ENCODE data around the gene LARP1.
A peak's percentile ranks its signal among the peaks of the same experiment; 100 is the strongest.

Gene LARP1

GRCh38 chr5:154858297-154858971, 103.3 kb downstream of the LARP1 start, which contains the start of gene CNOT8:
Gene CNOT8, plus strand, starts transcription at chr5:154858627. Its CDS starts 4,652 bp downstream, at chr5:154863279.
- H2AK5ac ChIP-seq (ENCODE audit: low read depth, low read length): no peak within 1 kb of the TSS
- no peak within 1 kb of the TSS for H4K8ac ChIP-seq (ENCODE audit: low read depth, low read length)
- peak within 1 kb of the TSS; percentile 93 for H3K9ac ChIP-seq (ENCODE audit: low read depth, low read length, poor library complexity)
- H2BK12ac ChIP-seq (ENCODE audit: low read length): no peak within 1 kb of the TSS
- WGBS, 2 donors (ENCODE audit: extremely low coverage in 2 of 2, insufficient read length in 2 of 2, insufficient replicate concordance in 1 of 2): no CpG with 5 or more reads among the region's 65 CpGs
- peak within 1 kb of the TSS; percentile 95 for H3K18ac ChIP-seq (ENCODE audit: low read length)
- peak within 1 kb of the TSS; percentile 76 for H2BK5ac ChIP-seq (ENCODE audit: low read length)
- H2AFZ ChIP-seq (ENCODE audit: low read length): peak within 1 kb of the TSS; percentile 94
- H3K4ac ChIP-seq (ENCODE audit: low read length): no peak within 1 kb of the TSS
- no peak within 1 kb of the TSS for H2BK120ac ChIP-seq (ENCODE audit: low read depth, low read length)
- no peak within 1 kb of the TSS for H4K91ac ChIP-seq (ENCODE audit: low read depth, low read length, poor library complexity)
- no peaks in the 10 kb centered on the region for H3K79me1 ChIP-seq (ENCODE audit: low read depth, low read length)
- H3K4me2 ChIP-seq (ENCODE audit: insufficient read depth, low read length, poor library complexity, severe bottlenecking): peak within 1 kb of the TSS; percentile 89
- H3K27ac ChIP-seq (replicated peaks; ENCODE audit: low read length): peak within 1 kb of the TSS; percentile 99
- H3K23ac ChIP-seq (ENCODE audit: low read depth, low read length, poor library complexity): peak within 1 kb of the TSS; percentile 97
- peaks cover 3 to 11% of the 10 kb centered on the region in 2 donors for H3K36me3 ChIP-seq (replicated peaks in 1 of 2; ENCODE audit: control insufficient read depth in 2 of 2, insufficient read depth in 2 of 2, low read length in 2 of 2)
- no peak within 1 kb of the TSS for H2BK15ac ChIP-seq (ENCODE audit: low read length)
- H3K27me3 ChIP-seq (ENCODE audit: control insufficient read depth in 3 of 3, insufficient read depth in 3 of 3, low read depth in 1 of 3, low read length in 3 of 3): no peaks in the 10 kb centered on the region
- H3K4me3 ChIP-seq (ENCODE audit: low read length in 2 of 2): peak within 1 kb of the TSS; percentile 68 to 96
- H3K14ac ChIP-seq (ENCODE audit: low read length): peak within 1 kb of the TSS; percentile 83
- H3K9me3 ChIP-seq (replicated peaks in 1 of 2; ENCODE audit: control insufficient read depth in 2 of 2, insufficient read depth in 1 of 2, low read depth in 1 of 2, low read length in 2 of 2): no peaks in the 10 kb centered on the region
- peaks cover 5 to 9% of the 10 kb centered on the region in 2 donors for H3K4me1 ChIP-seq (ENCODE audit: control insufficient read depth in 2 of 2, insufficient read depth in 1 of 2, low read depth in 1 of 2, low read length in 2 of 2)
- peak; percentile 97 for DNase-seq (ENCODE audit: low spot score)

GRCh38 chr5:154858972-154859871, 104.0 kb downstream of the LARP1 start:
- Histone ChIP-seq H3K79me1 (ENCODE audit: low read depth, low read length) (no peaks in the 10 kb centered on the region), H3K23ac (ENCODE audit: low read depth, low read length, poor library complexity) (no peak overlapping the region), H3K9me3 (replicated peaks in 1 of 2; ENCODE audit: control insufficient read depth in 2 of 2, insufficient read depth in 1 of 2, low read depth in 1 of 2, low read length in 2 of 2) (no peaks in the 10 kb centered on the region), H3K27ac (replicated peaks; ENCODE audit: low read length) (peak overlapping the region; percentile 82), H4K8ac (ENCODE audit: low read depth, low read length) (no peak overlapping the region), H3K14ac (ENCODE audit: low read length) (no peak overlapping the region), H3K4me1 (ENCODE audit: control insufficient read depth in 2 of 2, insufficient read depth in 1 of 2, low read depth in 1 of 2, low read length in 2 of 2) (peaks cover 5 to 9% of the 10 kb centered on the region in 2 donors), H3K4me2 (ENCODE audit: insufficient read depth, low read length, poor library complexity, severe bottlenecking) (peak overlapping the region; percentile 63), H3K4ac (ENCODE audit: low read length) (no peak overlapping the region), H3K18ac (ENCODE audit: low read length) (no peak overlapping the region), H3K36me3 (replicated peaks in 1 of 2; ENCODE audit: control insufficient read depth in 2 of 2, insufficient read depth in 2 of 2, low read length in 2 of 2) (peaks cover 5 to 18% of the 10 kb centered on the region in 2 donors), H2BK12ac (ENCODE audit: low read length) (no peak overlapping the region), H3K9ac (ENCODE audit: low read depth, low read length, poor library complexity) (peak overlapping the region; percentile 31), H3K27me3 (ENCODE audit: control insufficient read depth in 3 of 3, insufficient read depth in 3 of 3, low read depth in 1 of 3, low read length in 3 of 3) (no peaks in the 10 kb centered on the region), H2BK5ac (ENCODE audit: low read length) (peak overlapping the region; percentile 76), H2BK15ac (ENCODE audit: low read length) (no peak overlapping the region), H4K91ac (ENCODE audit: low read depth, low read length, poor library complexity) (no peak overlapping the region), H2AFZ (ENCODE audit: low read length) (peak overlapping the region; percentile 94), H2AK5ac (ENCODE audit: low read depth, low read length) (no peak overlapping the region), H3K4me3 (ENCODE audit: low read length in 2 of 2) (peak overlapping the region; percentile 68 to 96), H2BK120ac (ENCODE audit: low read depth, low read length) (no peak overlapping the region)
- WGBS, 2 donors (ENCODE audit: extremely low coverage in 2 of 2, insufficient read length in 2 of 2, insufficient replicate concordance in 1 of 2): no CpG with 5 or more reads among the region's 26 CpGs
- peak; percentile 5 for DNase-seq (ENCODE audit: low spot score)

- no peak overlapping the region for H2BK12ac ChIP-seq (ENCODE audit: low read length)
- no peaks in the 10 kb centered on the region for H3K9me3 ChIP-seq (replicated peaks in 1 of 2; ENCODE audit: control insufficient read depth in 2 of 2, insufficient read depth in 1 of 2, low read depth in 1 of 2, low read length in 2 of 2)
- H2BK15ac ChIP-seq (ENCODE audit: low read length): no peak overlapping the region
- no peak overlapping the region for H4K8ac ChIP-seq (ENCODE audit: low read depth, low read length)
- peak overlapping the region in 1 of 2 donors; percentile 68 for H3K4me3 ChIP-seq (ENCODE audit: low read length in 2 of 2)
- no CpG with 5 or more reads among the region's 5 CpGs for WGBS, 2 donors (ENCODE audit: extremely low coverage in 2 of 2, insufficient read length in 2 of 2, insufficient replicate concordance in 1 of 2)
- no peak overlapping the region for H3K23ac ChIP-seq (ENCODE audit: low read depth, low read length, poor library complexity)
- no peak overlapping the region for H3K4me2 ChIP-seq (ENCODE audit: insufficient read depth, low read length, poor library complexity, severe bottlenecking)
- H3K18ac ChIP-seq (ENCODE audit: low read length): no peak overlapping the region
- no peak overlapping the region for H2AFZ ChIP-seq (ENCODE audit: low read length)
- peaks cover 5 to 9% of the 10 kb centered on the region in 2 donors for H3K4me1 ChIP-seq (ENCODE audit: control insufficient read depth in 2 of 2, insufficient read depth in 1 of 2, low read depth in 1 of 2, low read length in 2 of 2)
- no peak overlapping the region for H3K14ac ChIP-seq (ENCODE audit: low read length)
- H2AK5ac ChIP-seq (ENCODE audit: low read depth, low read length): no peak overlapping the region
- no peaks in the 10 kb centered on the region for H3K27me3 ChIP-seq (ENCODE audit: control insufficient read depth in 3 of 3, insufficient read depth in 3 of 3, low read depth in 1 of 3, low read length in 3 of 3)
- H3K79me1 ChIP-seq (ENCODE audit: low read depth, low read length): no peaks in the 10 kb centered on the region
- H3K9ac ChIP-seq (ENCODE audit: low read depth, low read length, poor library complexity): no peak overlapping the region
- H2BK120ac ChIP-seq (ENCODE audit: low read depth, low read length): no peak overlapping the region
- H2BK5ac ChIP-seq (ENCODE audit: low read length): no peak overlapping the region
- no peak for DNase-seq (ENCODE audit: low spot score)
- H3K36me3 ChIP-seq (replicated peaks in 1 of 2; ENCODE audit: control insufficient read depth in 2 of 2, insufficient read depth in 2 of 2, low read length in 2 of 2): peaks cover 8 to 27% of the 10 kb centered on the region in 2 donors
- H4K91ac ChIP-seq (ENCODE audit: low read depth, low read length, poor library complexity): no peak overlapping the region
- H3K4ac ChIP-seq (ENCODE audit: low read length): no peak overlapping the region
- H3K27ac ChIP-seq (replicated peaks; ENCODE audit: low read length): no peak overlapping the region
Observed at GRCh38 chr5:154860123-154860522, 104.9 kb downstream of the LARP1 start.

GRCh38 chr5:154860765-154861164, 105.6 kb downstream of the LARP1 start:
- Histone ChIP-seq H3K14ac (ENCODE audit: low read length) (no peak overlapping the region), H3K27me3 (ENCODE audit: control insufficient read depth in 3 of 3, insufficient read depth in 3 of 3, low read depth in 1 of 3, low read length in 3 of 3) (no peaks in the 10 kb centered on the region), H3K9ac (ENCODE audit: low read depth, low read length, poor library complexity) (no peak overlapping the region), H3K4ac (ENCODE audit: low read length) (no peak overlapping the region), H3K27ac (replicated peaks; ENCODE audit: low read length) (no peak overlapping the region), H3K4me2 (ENCODE audit: insufficient read depth, low read length, poor library complexity, severe bottlenecking) (no peak overlapping the region), H3K79me1 (ENCODE audit: low read depth, low read length) (no peaks in the 10 kb centered on the region), H2BK120ac (ENCODE audit: low read depth, low read length) (no peak overlapping the region), H3K9me3 (replicated peaks in 1 of 2; ENCODE audit: control insufficient read depth in 2 of 2, insufficient read depth in 1 of 2, low read depth in 1 of 2, low read length in 2 of 2) (no peaks in the 10 kb centered on the region), H4K91ac (ENCODE audit: low read depth, low read length, poor library complexity) (no peak overlapping the region), H2BK12ac (ENCODE audit: low read length) (no peak overlapping the region), H2AFZ (ENCODE audit: low read length) (no peak overlapping the region), H2BK15ac (ENCODE audit: low read length) (no peak overlapping the region), H3K18ac (ENCODE audit: low read length) (no peak overlapping the region), H4K8ac (ENCODE audit: low read depth, low read length) (no peak overlapping the region), H3K23ac (ENCODE audit: low read depth, low read length, poor library complexity) (no peak overlapping the region), H3K4me3 (ENCODE audit: low read length in 2 of 2) (no peak overlapping the region), H3K36me3 (replicated peaks in 1 of 2; ENCODE audit: control insufficient read depth in 2 of 2, insufficient read depth in 2 of 2, low read length in 2 of 2) (peaks cover 11 to 34% of the 10 kb centered on the region in 2 donors), H2AK5ac (ENCODE audit: low read depth, low read length) (no peak overlapping the region), H3K4me1 (ENCODE audit: control insufficient read depth in 2 of 2, insufficient read depth in 1 of 2, low read depth in 1 of 2, low read length in 2 of 2) (peaks cover 5 to 9% of the 10 kb centered on the region in 2 donors), H2BK5ac (ENCODE audit: low read length) (no peak overlapping the region)
- no CpG with 5 or more reads among the region's 4 CpGs for WGBS, 2 donors (ENCODE audit: extremely low coverage in 2 of 2, insufficient read length in 2 of 2, insufficient replicate concordance in 1 of 2)
- DNase-seq (ENCODE audit: low spot score): no peak
